HepG2 (cell line): Measurements from ENCODE around the gene WFDC10B. TPM values are rescaled to one million over a fixed set of nuclear protein-coding genes. Genes with fewer than 3 reads are reported as not detected.

Source experiments
- BATF2 ChIP-seq: sonication (generic); formaldehyde crosslinking; IDR thresholded peaks from 2 replicates; pipeline ENCODE4 v1.8.0; 2022; ENCODE audit warnings: mild to moderate bottlenecking, missing genetic modification reagents, moderate library complexity
- HOXA5 ChIP-seq: sonication (generic); formaldehyde crosslinking; IDR thresholded peaks from 2 replicates; pipeline ENCODE4 v1.4.0; 2020; ENCODE audit warnings: missing genetic modification reagents
- RXRA ChIP-seq: sonication (generic); formaldehyde crosslinking; IDR thresholded peaks from 2 replicates; pipeline ENCODE4 v1.5.1; 2020; ENCODE audit warnings: missing genetic modification reagents
- polyA plus RNA-seq, 8 experiments: library from polyadenylated mRNA; depleted of rRNA in 3 of 8; stranded (reverse) in 7 of 8; unstranded in 1 of 8; fragments of >200 nt; fragmentation: Illumina TruSeq in 4 of 8; extraction: Trizol in 4 of 8; gene quantifications; 2 replicates each; pipeline versions ENCODE4 v1.2.1 to v1.2.3, GENCODE V29; 2011 to 2016; ENCODE audit warnings: low read depth in 4 of 8, missing spikeins in 1 of 8, mixed read lengths in 1 of 8; ENCODE audit not compliant: insufficient read depth in 1 of 8
- total RNA-seq, 5 experiments: library from RNA; depleted of rRNA; stranded (reverse); fragments of >200 nt; fragmentation: Illumina TruSeq; extraction: Trizol; gene quantifications; 2 replicates each; pipeline ENCODE4 v1.2.3, GENCODE V29; 2016; ENCODE audit warnings: low read depth in 1 of 5
- TF ChIP-seq, protein P1 (sequence below): sonication (generic); formaldehyde crosslinking; IDR thresholded peaks from 2 replicates; pipeline ENCODE4 v1.4.0; 2020; ENCODE audit warnings: mild to moderate bottlenecking, missing genetic modification reagents
- TF ChIP-seq, protein P2 (sequence below): sonication (generic); formaldehyde crosslinking; IDR thresholded peaks from 2 replicates; pipeline ENCODE4 v1.5.1; 2020; ENCODE audit warnings: missing genetic modification reagents, mild to moderate bottlenecking, borderline replicate concordance

Gene WFDC10B
- total and polyA plus RNA-seq, 2 of the 13 experiments (the other 11 are each of a cell fraction or from before 2014, with no cell fraction given) = 0.24 TPM; not detected in 1

DNA sequence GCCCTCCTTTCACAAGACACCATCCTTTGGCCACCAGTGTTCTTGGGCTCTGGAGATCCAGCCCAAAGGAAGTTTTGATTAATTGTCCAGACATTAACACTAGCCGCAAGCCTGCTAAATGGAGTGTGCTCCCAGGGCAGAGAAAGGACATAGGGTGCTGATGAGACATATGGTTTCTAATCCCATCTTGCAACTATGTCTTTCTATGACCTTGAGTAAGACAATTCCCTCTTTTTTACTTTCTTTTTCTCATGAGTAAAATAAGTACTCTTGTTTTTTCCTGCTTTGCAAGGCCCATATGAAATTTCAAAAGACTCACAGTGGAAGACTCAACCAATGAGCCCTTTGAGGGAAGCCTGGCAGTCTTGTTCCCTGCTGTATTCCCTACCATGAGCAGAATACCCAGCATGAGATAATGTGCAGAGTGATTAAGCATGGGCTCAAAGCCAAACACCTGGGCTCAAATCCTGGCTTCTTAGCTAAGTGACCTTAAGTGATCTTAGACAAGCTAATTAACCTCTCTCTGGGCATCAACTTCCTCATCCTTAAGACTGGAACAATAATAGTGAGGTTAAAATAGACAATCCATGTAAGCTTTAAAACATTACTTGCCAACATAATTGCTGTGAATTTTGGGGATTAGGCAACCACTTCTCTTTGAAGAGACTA lies at the start of gene WFDC10B (continued):
- TF ChIP-seq, protein P1, sequence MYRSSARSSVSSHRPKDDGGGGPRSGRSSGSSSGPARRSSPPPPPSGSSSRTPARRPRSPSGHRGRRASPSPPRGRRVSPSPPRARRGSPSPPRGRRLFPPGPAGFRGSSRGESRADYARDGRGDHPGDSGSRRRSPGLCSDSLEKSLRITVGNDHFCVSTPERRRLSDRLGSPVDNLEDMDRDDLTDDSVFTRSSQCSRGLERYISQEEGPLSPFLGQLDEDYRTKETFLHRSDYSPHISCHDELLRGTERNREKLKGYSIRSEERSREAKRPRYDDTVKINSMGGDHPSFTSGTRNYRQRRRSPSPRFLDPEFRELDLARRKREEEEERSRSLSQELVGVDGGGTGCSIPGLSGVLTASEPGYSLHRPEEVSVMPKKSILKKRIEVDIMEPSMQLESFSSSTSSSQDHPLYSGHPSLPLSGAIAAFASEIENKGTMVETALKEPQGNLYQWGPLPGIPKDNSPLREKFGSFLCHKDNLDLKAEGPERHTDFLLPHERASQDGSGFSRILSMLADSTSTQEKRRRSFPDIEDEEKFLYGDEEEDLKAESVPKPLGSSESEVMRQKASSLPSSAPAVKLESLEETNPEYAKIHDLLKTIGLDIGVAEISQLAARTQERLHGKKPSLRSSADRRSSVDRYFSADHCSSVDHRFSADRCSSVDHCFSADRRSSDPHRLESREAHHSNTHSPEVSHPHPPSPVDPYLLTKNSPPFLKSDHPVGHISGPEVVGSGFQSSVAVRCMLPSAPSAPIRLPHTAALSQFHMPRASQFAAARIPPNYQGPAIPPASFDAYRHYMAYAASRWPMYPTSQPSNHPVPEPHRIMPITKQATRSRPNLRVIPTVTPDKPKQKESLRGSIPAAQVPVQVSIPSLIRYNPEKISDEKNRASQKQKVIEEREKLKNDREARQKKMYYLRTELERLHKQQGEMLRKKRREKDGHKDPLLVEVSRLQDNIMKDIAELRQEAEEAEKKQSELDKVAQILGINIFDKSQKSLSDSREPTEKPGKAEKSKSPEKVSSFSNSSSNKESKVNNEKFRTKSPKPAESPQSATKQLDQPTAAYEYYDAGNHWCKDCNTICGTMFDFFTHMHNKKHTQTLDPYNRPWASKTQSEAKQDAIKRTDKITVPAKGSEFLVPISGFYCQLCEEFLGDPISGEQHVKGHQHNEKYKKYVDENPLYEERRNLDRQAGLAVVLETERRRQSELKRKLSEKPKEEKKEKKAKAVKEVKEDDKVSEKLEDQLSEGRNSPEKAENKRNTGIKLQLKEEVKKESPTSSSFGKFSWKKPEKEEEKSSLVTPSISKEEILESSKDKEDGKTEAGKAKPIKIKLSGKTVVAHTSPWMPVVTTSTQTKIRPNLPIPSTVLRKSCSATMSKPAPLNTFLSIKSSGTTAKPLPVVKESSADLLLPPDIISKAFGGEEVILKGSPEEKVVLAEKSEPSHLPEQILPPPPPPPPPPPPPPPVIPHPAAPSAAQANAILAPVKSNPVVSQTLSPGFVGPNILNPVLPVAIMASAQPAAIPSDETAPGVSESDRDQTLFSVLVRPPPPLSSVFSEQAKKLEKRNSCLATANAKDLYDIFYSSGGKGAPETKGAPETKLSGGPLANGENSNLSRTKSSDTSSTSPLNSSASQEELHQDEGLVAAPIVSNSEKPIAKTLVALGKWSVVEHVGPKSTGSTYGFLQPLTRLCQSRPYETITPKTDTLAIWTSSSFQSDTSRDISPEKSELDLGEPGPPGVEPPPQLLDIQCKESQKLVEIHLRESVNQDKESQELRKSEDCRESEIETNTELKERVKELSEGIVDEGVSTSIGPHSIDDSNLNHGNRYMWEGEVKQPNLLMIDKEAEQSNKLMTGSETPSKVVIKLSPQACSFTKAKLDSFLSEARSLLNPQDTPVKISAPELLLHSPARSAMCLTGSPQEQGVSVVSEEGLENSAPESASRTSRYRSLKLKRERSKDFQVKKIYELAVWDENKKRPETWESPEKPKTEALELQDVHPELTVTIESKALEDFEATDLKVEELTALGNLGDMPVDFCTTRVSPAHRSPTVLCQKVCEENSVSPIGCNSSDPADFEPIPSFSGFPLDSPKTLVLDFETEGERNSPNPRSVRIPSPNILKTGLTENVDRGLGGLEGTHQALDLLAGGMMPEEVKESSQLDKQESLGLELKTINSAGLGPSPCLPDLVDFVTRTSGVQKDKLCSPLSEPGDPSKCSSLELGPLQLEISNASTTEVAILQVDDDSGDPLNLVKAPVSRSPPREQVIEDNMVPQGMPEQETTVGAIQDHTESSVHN (CRISPR knock-in tag) = no peak
- no peak for TF ChIP-seq HOXA5
- no peak for TF ChIP-seq BATF2 (CRISPR knock-in tag)
- TF ChIP-seq RXRA (CRISPR knock-in tag) = no peak
- TF ChIP-seq, protein P2, sequence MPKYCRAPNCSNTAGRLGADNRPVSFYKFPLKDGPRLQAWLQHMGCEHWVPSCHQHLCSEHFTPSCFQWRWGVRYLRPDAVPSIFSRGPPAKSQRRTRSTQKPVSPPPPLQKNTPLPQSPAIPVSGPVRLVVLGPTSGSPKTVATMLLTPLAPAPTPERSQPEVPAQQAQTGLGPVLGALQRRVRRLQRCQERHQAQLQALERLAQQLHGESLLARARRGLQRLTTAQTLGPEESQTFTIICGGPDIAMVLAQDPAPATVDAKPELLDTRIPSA (CRISPR knock-in tag) = no peak
- TF ChIP-seq, all 625 proteins: peak for 0
